Keratinocyte (primary cell): ENCODE measurements around the gene KIF3A. TPM values are rescaled to one million over a fixed set of nuclear protein-coding genes. Genes with fewer than 3 reads are reported as not detected.

ENCODE experiments used
- DNase-seq: peaks from one replicate; pipeline ENCODE4 v3.0.0-alpha.2; 2011; ENCODE audit warnings: low read depth, missing footprints, low spot score
- FAIRE-seq: peaks from 2 replicates; lab custom pipeline; 2011; peaks lifted over from hg19 to GRCh38; lab: Jason Lieb, UNC
- H2AFZ ChIP-seq: 2 replicates; pipeline ENCODE4 v1.6.0; 2012; ENCODE audit warnings: low read length, control low read depth, inconsistent platforms; ENCODE audit not compliant: control insufficient read depth
- H3K27ac ChIP-seq: 2 replicates; pipeline ENCODE4 v1.5.1; 2011; ENCODE audit warnings: low read length; ENCODE audit not compliant: control insufficient read depth, insufficient read depth
- H3K27me3 ChIP-seq: 3 replicates; pipeline ENCODE4 v1.6.0; 2011; ENCODE audit warnings: low read length; ENCODE audit not compliant: control insufficient read depth, insufficient read depth; ENCODE audit errors: extremely low read depth
- H3K36me3 ChIP-seq, 2 experiments: 2 replicates in 1 of 2; 3 replicates in 1 of 2; pipeline ENCODE4 v1.5.1; 2011; ENCODE audit warnings: low read length in 2 of 2, mild to moderate bottlenecking in 1 of 2; ENCODE audit not compliant: control insufficient read depth in 2 of 2, insufficient read depth in 2 of 2; ENCODE audit errors: extremely low read depth in 1 of 2
- H3K4me1 ChIP-seq: 3 replicates; pipeline ENCODE4 v1.5.1; 2011; ENCODE audit warnings: low read length; ENCODE audit not compliant: control insufficient read depth, insufficient read depth; ENCODE audit errors: extremely low read depth
- H3K4me2 ChIP-seq: 3 replicates; pipeline ENCODE4 v1.6.0; 2011; ENCODE audit warnings: low read depth, low read length; ENCODE audit not compliant: control insufficient read depth, insufficient read depth; ENCODE audit errors: extremely low read depth
- H3K4me3 ChIP-seq, 3 experiments: fragments of 200-600 bp in 1 of 3; sonication (generic) in 1 of 3; 2 replicates in 2 of 3; 3 replicates in 1 of 3; pipeline ENCODE4 v1.5.1; 2011 to 2016; ENCODE audit warnings: low read length in 3 of 3, mild to moderate bottlenecking in 3 of 3, control low read depth in 2 of 3, inconsistent platforms in 1 of 3, low read depth in 1 of 3, mixed read lengths in 1 of 3, mixed run types in 1 of 3, moderate library complexity in 1 of 3; ENCODE audit not compliant: control insufficient read depth in 2 of 3, insufficient read depth in 2 of 3; ENCODE audit errors: extremely low read depth in 1 of 3
- H3K79me2 ChIP-seq: 2 replicates; pipeline ENCODE4 v1.6.0; 2012; ENCODE audit warnings: low read length; ENCODE audit not compliant: control insufficient read depth, insufficient read depth
- H3K9ac ChIP-seq: 3 replicates; pipeline ENCODE4 v1.6.0; 2011; ENCODE audit warnings: low read length; ENCODE audit not compliant: control insufficient read depth, insufficient read depth; ENCODE audit errors: extremely low read depth
- H3K9me1 ChIP-seq: 3 replicates; pipeline ENCODE4 v1.6.0; 2011; ENCODE audit warnings: low read length; ENCODE audit not compliant: control insufficient read depth, insufficient read depth; ENCODE audit errors: extremely low read depth
- H3K9me3 ChIP-seq: 2 replicates; pipeline ENCODE4 v1.5.1; 2012; ENCODE audit warnings: low read depth, low read length; ENCODE audit not compliant: control insufficient read depth
- H4K20me1 ChIP-seq: 3 replicates; pipeline ENCODE4 v1.6.0; 2011; ENCODE audit warnings: low read length; ENCODE audit not compliant: control insufficient read depth, insufficient read depth; ENCODE audit errors: extremely low read depth
- EZH2 ChIP-seq: IDR thresholded peaks from one replicate; pipeline ENCODE4 v1.6.1; 2012; ENCODE audit warnings: inconsistent platforms, mild to moderate bottlenecking, low read length, moderate library complexity
- dilution Hi-C: fragments of 300-500 bp; cut with MboI; formaldehyde crosslinking; loops from one replicate; pipeline ENCODE4 v1.7.0; 2020; ENCODE audit warnings: low sequenced_read_pairs; ENCODE audit not compliant: extremely low pct_ligation_motif_present
- polyA plus RNA-seq, 5 experiments: library from polyadenylated mRNA; depleted of rRNA in 3 of 5; stranded (reverse) in 3 of 5; stranded (forward) in 1 of 5; unstranded in 1 of 5; fragments of >200 nt; gene quantifications; 1 replicate in 1 of 5; 2 replicates in 3 of 5; 3 replicates in 1 of 5; pipeline versions ENCODE4 v1.2.1 to v1.2.3, GENCODE V29; 2011 to 2012; ENCODE audit warnings: missing spikeins in 2 of 5, low read depth in 1 of 5, low replicate concordance in 1 of 5
- TF ChIP-seq, protein P1 (sequence below), 3 experiments: IDR thresholded peaks in 1 of 3; conservative IDR thresholded peaks in 1 of 3; optimal IDR thresholded peaks in 1 of 3; 2 replicates in 2 of 3; 3 replicates in 1 of 3; pipeline versions ENCODE3 to v1.5.1; 2011; ENCODE audit warnings: low read length in 3 of 3, mild to moderate bottlenecking in 3 of 3, moderate library complexity in 2 of 3, control low read depth in 1 of 3, inconsistent platforms in 1 of 3; ENCODE audit not compliant: insufficient read depth in 2 of 3; ENCODE audit errors: extremely low read depth in 1 of 3

KIF3A gene
- polyA plus RNA-seq, 1 donor (not counting 4 experiments of a cell fraction or from before 2014, with no cell fraction given) = 15.4 TPM

DNA sequence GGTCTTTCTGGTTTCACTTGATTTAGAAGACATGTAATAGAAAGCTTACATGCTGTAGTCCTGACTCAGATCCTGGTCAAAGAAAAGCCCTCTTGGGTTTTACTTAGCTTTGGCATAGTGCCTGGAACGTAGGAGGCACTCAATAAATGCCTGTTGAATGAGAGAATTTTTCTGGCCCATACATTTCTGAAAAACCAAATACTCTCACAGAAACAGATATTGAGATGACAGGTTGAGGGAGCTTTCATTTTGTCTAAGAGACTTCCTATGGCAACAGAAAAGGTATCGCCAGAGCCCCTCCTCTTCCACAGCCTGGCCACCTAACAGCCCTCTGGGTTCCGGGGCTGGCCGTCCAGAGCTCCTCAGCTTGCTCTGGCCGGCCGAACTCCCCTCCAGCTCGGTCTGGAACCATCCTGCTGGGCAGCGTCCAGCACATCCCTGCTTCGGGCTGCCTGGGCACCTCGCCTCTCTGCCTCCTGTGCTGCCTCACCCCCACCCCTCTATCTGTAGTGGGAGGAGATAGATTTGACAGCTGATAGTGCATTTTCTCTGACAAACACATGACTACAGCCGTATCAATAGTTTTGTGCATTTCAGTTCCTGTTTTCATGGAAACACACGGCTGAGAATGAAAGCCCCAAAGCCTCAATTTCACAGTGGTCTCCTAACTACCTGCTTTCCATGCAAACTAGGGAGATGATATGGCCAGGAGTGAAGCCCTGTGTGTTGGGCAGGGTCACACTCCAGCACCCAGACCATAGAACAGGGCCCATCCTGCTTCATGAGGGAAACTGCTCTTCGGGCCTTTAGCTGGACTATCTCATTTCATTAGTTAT lies 62.5 kb downstream of the KIF3A start:
- Histone ChIP-seq H3K79me2 (no peaks in the 10 kb centered on the region), H3K9ac (peak overlapping the region; percentile 39), H3K27me3 (no peaks in the 10 kb centered on the region), H3K9me1 (no peaks in the 10 kb centered on the region), H2AFZ (no peak overlapping the region), H3K4me2 (peak overlapping the region; percentile 75), H3K36me3 (no peaks in the 10 kb centered on the region), H3K9me3 (no peaks in the 10 kb centered on the region), H4K20me1 (no peaks in the 10 kb centered on the region), H3K4me1 (peaks cover 24% of the 10 kb centered on the region), H3K4me3 (no peak overlapping the region), H3K27ac (peak overlapping the region; percentile 58)
- TF ChIP-seq, protein P1, sequence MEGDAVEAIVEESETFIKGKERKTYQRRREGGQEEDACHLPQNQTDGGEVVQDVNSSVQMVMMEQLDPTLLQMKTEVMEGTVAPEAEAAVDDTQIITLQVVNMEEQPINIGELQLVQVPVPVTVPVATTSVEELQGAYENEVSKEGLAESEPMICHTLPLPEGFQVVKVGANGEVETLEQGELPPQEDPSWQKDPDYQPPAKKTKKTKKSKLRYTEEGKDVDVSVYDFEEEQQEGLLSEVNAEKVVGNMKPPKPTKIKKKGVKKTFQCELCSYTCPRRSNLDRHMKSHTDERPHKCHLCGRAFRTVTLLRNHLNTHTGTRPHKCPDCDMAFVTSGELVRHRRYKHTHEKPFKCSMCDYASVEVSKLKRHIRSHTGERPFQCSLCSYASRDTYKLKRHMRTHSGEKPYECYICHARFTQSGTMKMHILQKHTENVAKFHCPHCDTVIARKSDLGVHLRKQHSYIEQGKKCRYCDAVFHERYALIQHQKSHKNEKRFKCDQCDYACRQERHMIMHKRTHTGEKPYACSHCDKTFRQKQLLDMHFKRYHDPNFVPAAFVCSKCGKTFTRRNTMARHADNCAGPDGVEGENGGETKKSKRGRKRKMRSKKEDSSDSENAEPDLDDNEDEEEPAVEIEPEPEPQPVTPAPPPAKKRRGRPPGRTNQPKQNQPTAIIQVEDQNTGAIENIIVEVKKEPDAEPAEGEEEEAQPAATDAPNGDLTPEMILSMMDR (optimal IDR thresholded peaks at IDR 0.05 in 1 of 3, IDR thresholded peaks at IDR 0.05 in 1 of 3, conservative IDR thresholded peaks at IDR 0.05 in 1 of 3; ENCODE audit: extremely low read depth in 1 of 3, insufficient read depth in 2 of 3, low read length in 3 of 3) = no peak
- peak; percentile 48 for DNase-seq
- dilution Hi-C loops = no loop called here
- FAIRE-seq = peak; percentile 23

DNA sequence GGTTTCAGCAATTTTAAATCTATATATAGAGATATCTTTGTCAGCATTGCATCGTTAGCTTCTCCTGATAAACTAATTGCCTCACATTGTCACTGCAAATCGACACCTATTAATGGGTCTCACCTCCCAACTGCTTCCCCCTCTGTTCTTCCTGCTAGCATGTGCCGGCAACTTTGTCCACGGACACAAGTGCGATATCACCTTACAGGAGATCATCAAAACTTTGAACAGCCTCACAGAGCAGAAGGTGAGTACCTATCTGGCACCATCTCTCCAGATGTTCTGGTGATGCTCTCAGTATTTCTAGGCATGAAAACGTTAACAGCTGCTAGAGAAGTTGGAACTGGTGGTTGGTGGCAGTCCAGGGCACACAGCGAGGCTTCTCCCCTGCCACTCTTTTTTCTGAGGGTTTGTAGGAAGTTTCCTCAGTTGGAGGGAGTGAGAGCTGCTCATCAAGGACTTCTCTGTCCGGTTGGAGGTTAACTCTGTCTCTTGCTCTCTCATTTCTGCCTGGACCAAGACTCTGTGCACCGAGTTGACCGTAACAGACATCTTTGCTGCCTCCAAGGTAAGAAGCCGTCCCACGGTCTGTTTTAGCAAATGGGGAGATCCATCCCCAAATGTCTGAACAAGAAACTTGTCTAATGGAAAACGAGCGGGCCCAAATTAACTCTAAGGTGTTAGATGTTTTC lies 63.3 kb downstream of the KIF3A start, which contains the start of gene IL4:
Gene IL4, plus strand, starts transcription at position 51 of the 692 bp plus-strand sequence. Its CDS starts 62 bp downstream, at position 113.
- H3K4me3 ChIP-seq = peak within 1 kb of the TSS in 1 of 3 experiments; percentile 11
- peaks cover 24% of the 10 kb centered on the region for H3K4me1 ChIP-seq
- H4K20me1 ChIP-seq = no peaks in the 10 kb centered on the region
- H3K9me3 ChIP-seq = no peaks in the 10 kb centered on the region
- TF ChIP-seq EZH2 = no peak
- TF ChIP-seq, protein P1 (optimal IDR thresholded peaks at IDR 0.05 in 1 of 3, IDR thresholded peaks at IDR 0.05 in 1 of 3, conservative IDR thresholded peaks at IDR 0.05 in 1 of 3; ENCODE audit: extremely low read depth in 1 of 3, insufficient read depth in 2 of 3, low read length in 3 of 3) = no peak
- dilution Hi-C loops = no loop called here
- no peaks in the 10 kb centered on the region for H3K9me1 ChIP-seq
- H3K27me3 ChIP-seq = no peaks in the 10 kb centered on the region
- FAIRE-seq (no peak), DNase-seq (no peak)
- H3K9ac ChIP-seq = peak within 1 kb of the TSS; percentile 39
- H2AFZ ChIP-seq = peak within 1 kb of the TSS; percentile 29
- H3K79me2 ChIP-seq = no peaks in the 10 kb centered on the region
- peak within 1 kb of the TSS; percentile 75 for H3K4me2 ChIP-seq
- no peaks in the 10 kb centered on the region for H3K36me3 ChIP-seq
- peak within 1 kb of the TSS; percentile 58 for H3K27ac ChIP-seq
